Liver (tissue), 3 donors: Measurements from ENCODE around the gene PIGW.
"Not testable (repeated sequence)": the region's sequence is repeated elsewhere in the genome, so short reads cannot be mapped to it uniquely, and the experiment has no call there.

Source experiments
- CTCF ChIP-seq: fragments of 150-350 bp; IDR thresholded peaks from 2 replicates; pipeline ENCODE4 v1.5.1; 2017; ENCODE audit warnings: improper control_type of control experiment, low read depth, low read length; ENCODE audit not compliant: missing input control
- FOXA2 ChIP-seq: IDR thresholded peaks from 2 replicates; pipeline ENCODE4 v1.6.1; 2016; ENCODE audit warnings: antibody characterized with exemption
- GABPA ChIP-seq, 2 donors: IDR thresholded peaks in 1 of 2; conservative IDR thresholded peaks in 1 of 2; 2 replicates each; pipeline ENCODE4 v1.6.1; 2016; ENCODE audit warnings: antibody characterized with exemption in 2 of 2, mild to moderate bottlenecking in 1 of 2, moderate library complexity in 1 of 2
- HNF4A ChIP-seq, 2 donors: conservative IDR thresholded peaks; 2 replicates each; pipeline ENCODE4 v1.6.1; 2016; ENCODE audit warnings: antibody characterized with exemption in 2 of 2, mild to moderate bottlenecking in 2 of 2
- JUND ChIP-seq, 2 donors: IDR thresholded peaks; 2 replicates each; pipeline ENCODE4 v1.6.1; 2016; ENCODE audit warnings: antibody characterized with exemption in 2 of 2
- MAX ChIP-seq: IDR thresholded peaks from 2 replicates; pipeline ENCODE4 v1.6.1; 2016; ENCODE audit warnings: antibody characterized with exemption
- RAD21 ChIP-seq, 2 donors: IDR thresholded peaks; 2 replicates each; pipeline ENCODE4 v1.6.1; 2016; ENCODE audit warnings: antibody characterized with exemption in 2 of 2, mild to moderate bottlenecking in 2 of 2
- REST ChIP-seq: IDR thresholded peaks from 2 replicates; pipeline ENCODE4 v1.6.1; 2016; ENCODE audit warnings: antibody characterized with exemption, mild to moderate bottlenecking
- RXRA ChIP-seq, 2 donors: IDR thresholded peaks; 2 replicates each; pipeline ENCODE4 v1.6.1; 2017 to 2018; ENCODE audit warnings: antibody characterized with exemption in 2 of 2, mild to moderate bottlenecking in 1 of 2
- SP1 ChIP-seq: IDR thresholded peaks from 2 replicates; pipeline ENCODE4 v1.6.1; 2018; ENCODE audit warnings: antibody characterized with exemption, mild to moderate bottlenecking
- TAF1 ChIP-seq: conservative IDR thresholded peaks from 2 replicates; pipeline ENCODE4 v1.6.1; 2016; ENCODE audit warnings: antibody characterized with exemption, mild to moderate bottlenecking
- YY1 ChIP-seq: IDR thresholded peaks from 2 replicates; pipeline ENCODE4 v1.6.1; 2016; ENCODE audit warnings: antibody characterized with exemption, mild to moderate bottlenecking
- donor health status: healthy.
- donor health status: healthy.

- TF ChIP-seq CTCF; TAF1; SP1; MAX; GABPA (IDR thresholded peaks at IDR 0.05 in 1 of 2, conservative IDR thresholded peaks at IDR 0.05 in 1 of 2); FOXA2; YY1; RAD21 (IDR thresholded peaks at IDR 0.05); RXRA (IDR thresholded peaks at IDR 0.05); REST; HNF4A (conservative IDR thresholded peaks at IDR 0.05); JUND (IDR thresholded peaks at IDR 0.05): not testable (repeated sequence)
Observed at GRCh38 chr17:36508439-36508838, 26.3 kb upstream of the PIGW start.
